H9 (cell line): Measurements from ENCODE around the gene CAPN12. TPM values are rescaled to one million over a fixed set of nuclear protein-coding genes. Genes with fewer than 3 reads are reported as not detected.
"Not testable (repeated sequence)": the region's sequence is repeated elsewhere in the genome, so short reads cannot be mapped to it uniquely, and the experiment has no call there.

Experiments
- DNase-seq: peaks from one replicate; pipeline ENCODE4 v3.0.0-alpha.2; 2017
- H2AFZ ChIP-seq: one replicate; pipeline ENCODE4 v1.6.1; 2013; ENCODE audit warnings: mild to moderate bottlenecking, low read length, control low read depth, moderate library complexity
- H2AK5ac ChIP-seq: 2 replicates; pipeline ENCODE4 v1.6.1; 2013; ENCODE audit warnings: low read length, control low read depth, mixed read lengths; ENCODE audit not compliant: insufficient read length
- H2BK120ac ChIP-seq: one replicate; pipeline ENCODE4 v1.6.1; 2013; ENCODE audit warnings: low read depth, mild to moderate bottlenecking, low read length, control low read depth, inconsistent platforms; ENCODE audit not compliant: poor library complexity, severe bottlenecking
- H2BK12ac ChIP-seq: 2 replicates; pipeline ENCODE4 v1.6.1; 2013; ENCODE audit warnings: low read length, control low read depth, mixed read lengths, low read depth; ENCODE audit not compliant: insufficient read length
- H2BK15ac ChIP-seq: 2 replicates; pipeline ENCODE4 v1.6.1; 2013; ENCODE audit warnings: low read depth, low read length, control low read depth
- H2BK20ac ChIP-seq: one replicate; pipeline ENCODE4 v1.6.1; 2013; ENCODE audit warnings: low read depth, mild to moderate bottlenecking, low read length, control low read depth, inconsistent platforms; ENCODE audit not compliant: poor library complexity, severe bottlenecking
- H2BK5ac ChIP-seq: 2 replicates; pipeline ENCODE4 v1.6.1; 2013; ENCODE audit warnings: low read length, control low read depth, mixed read lengths; ENCODE audit not compliant: insufficient read length
- H3K14ac ChIP-seq: 2 replicates; pipeline ENCODE4 v1.6.1; 2013; ENCODE audit warnings: low read length, control low read depth; ENCODE audit not compliant: insufficient read depth
- H3K18ac ChIP-seq: 2 replicates; pipeline ENCODE4 v1.6.1; 2013; ENCODE audit warnings: low read depth, mild to moderate bottlenecking, mixed read lengths, low read length, control low read depth; ENCODE audit not compliant: insufficient read length
- H3K23ac ChIP-seq: 2 replicates; pipeline ENCODE4 v1.6.1; 2013; ENCODE audit warnings: low read length, control low read depth, mixed read lengths, low read depth; ENCODE audit not compliant: insufficient read length
- H3K23me2 ChIP-seq: 2 replicates; pipeline ENCODE4 v1.6.1; 2013; ENCODE audit warnings: low read depth, mild to moderate bottlenecking, mixed read lengths, low read length, control low read depth; ENCODE audit not compliant: insufficient read length, poor library complexity, severe bottlenecking
- H3K27ac ChIP-seq: 2 replicates; pipeline ENCODE4 v1.5.1; 2013; ENCODE audit warnings: low read length, control low read depth, mixed read lengths, low read depth; ENCODE audit not compliant: insufficient read length
- H3K27me3 ChIP-seq: 2 replicates; pipeline ENCODE4 v1.6.1; 2013; ENCODE audit warnings: low read length, control low read depth, inconsistent platforms; ENCODE audit not compliant: insufficient read depth
- H3K4ac ChIP-seq: 2 replicates; pipeline ENCODE4 v1.6.1; 2013; ENCODE audit warnings: low read depth, mild to moderate bottlenecking, control low read depth, inconsistent platforms, low read length, moderate library complexity
- H3K4me1 ChIP-seq: 2 replicates; pipeline ENCODE4 v1.6.1; 2013; ENCODE audit warnings: low read length, control low read depth, inconsistent platforms; ENCODE audit not compliant: insufficient read depth
- H3K4me2 ChIP-seq: 2 replicates; pipeline ENCODE4 v1.6.1; 2013; ENCODE audit warnings: low read length, control low read depth, mixed read lengths; ENCODE audit not compliant: insufficient read length, insufficient read depth
- H3K56ac ChIP-seq: 2 replicates; pipeline ENCODE4 v1.6.1; 2013; ENCODE audit warnings: low read depth, mild to moderate bottlenecking, mixed read lengths, low read length, control low read depth; ENCODE audit not compliant: insufficient read length
- H3K79me1 ChIP-seq: 2 replicates; pipeline ENCODE4 v1.6.1; 2013; ENCODE audit warnings: low read depth, mild to moderate bottlenecking, moderate library complexity, low read length, control low read depth, inconsistent platforms; ENCODE audit not compliant: insufficient read depth, poor library complexity, severe bottlenecking
- H3K79me2 ChIP-seq: 2 replicates; pipeline ENCODE4 v1.6.1; 2013; ENCODE audit warnings: low read length, control low read depth, inconsistent platforms; ENCODE audit not compliant: insufficient read depth
- H3K9ac ChIP-seq: 2 replicates; pipeline ENCODE4 v1.6.1; 2013; ENCODE audit warnings: low read length, control low read depth, mixed read lengths; ENCODE audit not compliant: insufficient read length; ENCODE audit errors: extremely low read depth
- H3K9me3 ChIP-seq: one replicate; pipeline ENCODE4 v1.6.1; 2013; ENCODE audit warnings: low read depth, low read length, inconsistent platforms; ENCODE audit not compliant: control insufficient read depth
- H3T11ph ChIP-seq: one replicate; pipeline ENCODE4 v1.6.1; 2013; ENCODE audit warnings: mild to moderate bottlenecking, low read length, control low read depth, inconsistent platforms
- H4K20me1 ChIP-seq: one replicate; pipeline ENCODE4 v1.6.1; 2013; ENCODE audit not compliant: control insufficient read depth, insufficient read length, insufficient read depth
- H4K5ac ChIP-seq: 2 replicates; pipeline ENCODE4 v1.6.1; 2013; ENCODE audit warnings: low read depth, mild to moderate bottlenecking, mixed read lengths, low read length, control low read depth; ENCODE audit not compliant: insufficient read length
- H4K8ac ChIP-seq: replicated peaks from 2 replicates; pipeline ENCODE4 v1.6.1; 2013; ENCODE audit warnings: low read length, control low read depth, mixed read lengths, low read depth; ENCODE audit not compliant: insufficient read length
- H4K91ac ChIP-seq: 2 replicates; pipeline ENCODE4 v1.6.1; 2013; ENCODE audit warnings: low read depth, mild to moderate bottlenecking, moderate library complexity, mixed read lengths, low read length, control low read depth; ENCODE audit not compliant: insufficient read length
- H3K27ac Mint-ChIP-seq, 3 experiments: 2 replicates in 2 of 3; 3 replicates in 1 of 3; pipeline ENCODE4 v1.8.0; 2020 to 2021; ENCODE audit warnings: mixed read lengths in 3 of 3, mild to moderate bottlenecking in 1 of 3, moderate library complexity in 1 of 3
- H3K27me3 Mint-ChIP-seq: 2 replicates; pipeline ENCODE4 v1.8.0; 2021; ENCODE audit warnings: low read depth, mild to moderate bottlenecking, moderate library complexity, mixed read lengths
- H3K36me3 Mint-ChIP-seq, 3 experiments: 2 replicates in 2 of 3; 3 replicates in 1 of 3; pipeline ENCODE4 v1.8.0; 2020 to 2021; ENCODE audit warnings: low read depth in 3 of 3, mixed read lengths in 3 of 3; ENCODE audit not compliant: insufficient read depth in 1 of 3
- H3K4me1 Mint-ChIP-seq, 2 experiments: 2 replicates each; pipeline ENCODE4 v1.8.0; 2020; ENCODE audit warnings: mixed read lengths in 2 of 2
- H3K4me3 Mint-ChIP-seq, 2 experiments: 2 replicates in 1 of 2; 3 replicates in 1 of 2; pipeline ENCODE4 v1.8.0; 2020 to 2021; ENCODE audit warnings: mild to moderate bottlenecking in 2 of 2, mixed read lengths in 2 of 2, moderate library complexity in 1 of 2
- H3K9me3 Mint-ChIP-seq, 2 experiments: 2 replicates in 1 of 2; 3 replicates in 1 of 2; pipeline ENCODE4 v1.8.0; 2020; ENCODE audit warnings: mild to moderate bottlenecking in 2 of 2, mixed read lengths in 2 of 2, moderate library complexity in 1 of 2
- WGBS: extraction: QIAGEN DNeasy Blood & Tissue Kit; methylation state at CpG from one replicate; pipeline ENCODE4 v1.1.7; 2013; ENCODE audit warnings: missing lambda C conversion rate, low lambda C conversion rate, mixed read lengths; ENCODE audit not compliant: insufficient read length; ENCODE audit errors: extremely low coverage; 5-methylcytosine and 5-hydroxymethylcytosine counted together
- total RNA-seq: library from RNA; stranded (reverse); gene quantifications from 2 replicates; pipeline ENCODE4 v1.2.1, GENCODE V29; 2021

Gene CAPN12
- total RNA-seq, 1 experiment from 2014 or later = 10.5 TPM

GRCh38 chr19:38770949-38771275, 26.6 kb upstream of the CAPN12 start:
- H4K20me1 ChIP-seq, H3K23ac ChIP-seq, H2BK12ac ChIP-seq, H3K4me3 Mint-ChIP-seq, H3K9ac ChIP-seq, H3K4me1 ChIP-seq, H3K14ac ChIP-seq, H3K4ac ChIP-seq, H4K91ac ChIP-seq, H3K4me1 Mint-ChIP-seq, H3K4me2 ChIP-seq, H3K18ac ChIP-seq, H2BK20ac ChIP-seq, H2BK120ac ChIP-seq, H3K27ac Mint-ChIP-seq, H4K8ac ChIP-seq, H3K9me3 Mint-ChIP-seq, H3K36me3 Mint-ChIP-seq, H3K56ac ChIP-seq, H3K9me3 ChIP-seq, H3K27me3 ChIP-seq, H3K23me2 ChIP-seq, H3K79me2 ChIP-seq, H2BK15ac ChIP-seq, H2AFZ ChIP-seq, H3K79me1 ChIP-seq, H3K27ac ChIP-seq, H4K5ac ChIP-seq, H3K27me3 Mint-ChIP-seq, H2AK5ac ChIP-seq, H3T11ph ChIP-seq, DNase-seq, H2BK5ac ChIP-seq: not testable (repeated sequence)
- WGBS = no CpG with 5 or more reads among the region's 22 CpGs

GRCh38 chr19:38770228-38770948, 26.1 kb upstream of the CAPN12 start:
- not testable (repeated sequence) for H2AK5ac ChIP-seq, H3K27me3 ChIP-seq, H2BK20ac ChIP-seq, H4K91ac ChIP-seq, H3K56ac ChIP-seq, H3K4me1 ChIP-seq, H4K20me1 ChIP-seq, H3K23me2 ChIP-seq, H3K4me1 Mint-ChIP-seq, H3K4me3 Mint-ChIP-seq, H2AFZ ChIP-seq, H3K4ac ChIP-seq, H3K27ac Mint-ChIP-seq, H2BK120ac ChIP-seq, H3K79me1 ChIP-seq, H2BK12ac ChIP-seq, H3K9me3 Mint-ChIP-seq, DNase-seq, H3T11ph ChIP-seq, H3K79me2 ChIP-seq, H3K27ac ChIP-seq, H3K9ac ChIP-seq, H3K18ac ChIP-seq, H3K36me3 Mint-ChIP-seq, H3K27me3 Mint-ChIP-seq, H4K8ac ChIP-seq, H3K9me3 ChIP-seq, H4K5ac ChIP-seq, H2BK15ac ChIP-seq, H2BK5ac ChIP-seq, H3K14ac ChIP-seq, H3K23ac ChIP-seq
- no CpG with 5 or more reads among the region's 58 CpGs for WGBS
- H3K4me2 ChIP-seq = peak overlapping the region; percentile 17
